GM19438 (cell line): Measurements from ENCODE around the gene C16orf89.
"Not testable (repeated sequence)": the region's sequence is repeated elsewhere in the genome, so short reads cannot be mapped to it uniquely, and the experiment has no call there.

Experiments
- ATAC-seq: cut with Tn5 transposase; IDR thresholded peaks from one replicate; pipeline ENCODE4 v1.9.1; 2021; ENCODE audit warnings: low read depth; ENCODE audit not compliant: unreplicated experiment

C16orf89 gene

GRCh38 chr16:5065813-5066212 lies at the start of gene C16orf89:
Gene C16orf89, minus strand, starts transcription at chr16:5065956. Its CDS starts 48 bp downstream, at chr16:5065908.
- ATAC-seq = no peak

GRCh38 chr16:5110933-5111332 lies 45.2 kb upstream of the C16orf89 start:
- ATAC-seq = not testable (repeated sequence)

DNA sequence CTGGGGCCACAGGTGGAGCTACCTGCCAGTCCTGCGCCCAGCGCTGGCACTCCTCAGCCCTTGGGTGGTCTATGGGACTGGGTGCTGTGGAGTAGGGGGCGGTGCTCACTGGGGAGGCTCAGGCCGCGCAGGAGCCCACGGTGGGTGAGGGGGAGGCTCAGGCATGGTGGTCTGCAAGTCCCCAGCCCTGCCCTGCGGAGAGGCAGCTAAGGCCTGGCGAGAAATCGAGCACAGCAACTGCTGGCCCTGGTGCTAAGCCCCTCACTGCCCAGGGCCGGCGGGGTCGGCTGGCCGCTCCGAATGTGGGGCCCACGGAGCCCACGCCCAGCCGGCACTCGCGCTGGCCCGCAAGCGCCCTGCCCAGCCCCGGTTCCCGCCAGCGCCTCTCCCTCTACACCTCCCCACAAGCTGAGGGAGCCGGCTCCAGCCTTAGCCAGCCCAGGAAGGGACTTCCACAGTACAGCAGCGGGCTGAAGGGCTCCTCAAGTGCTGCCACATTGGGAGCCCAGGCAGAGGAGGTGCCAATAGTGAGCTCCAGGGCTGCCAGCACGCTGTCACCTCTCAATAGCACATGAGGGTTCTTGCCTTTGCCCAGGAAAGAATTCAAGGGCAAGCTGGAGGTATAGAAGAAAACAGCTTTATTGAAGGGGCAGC lies 42.9 kb upstream of the C16orf89 start:
- no peak for ATAC-seq

DNA sequence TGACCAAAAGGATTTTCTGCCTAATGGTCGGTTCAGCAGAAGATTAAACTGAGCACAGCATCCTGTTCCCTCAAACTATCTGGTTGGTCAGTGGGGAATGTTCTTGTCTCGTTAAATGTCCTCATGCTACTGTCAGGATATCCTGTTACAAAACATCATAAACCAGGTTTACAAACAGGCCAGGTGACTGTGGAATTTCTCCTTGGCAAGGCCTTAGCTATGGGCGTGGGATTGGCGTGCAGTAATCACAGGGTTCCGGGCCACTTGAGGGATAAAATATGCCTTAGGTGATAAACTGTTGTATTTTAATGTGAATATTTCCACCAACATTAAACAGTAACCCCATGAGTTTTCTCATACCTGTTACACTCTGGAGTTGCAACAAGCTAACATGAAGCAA lies 39.3 kb upstream of the C16orf89 start:
- not testable (repeated sequence) for ATAC-seq

GRCh38 chr16:5103296-5104032 lies 37.7 kb upstream of the C16orf89 start:
- not testable (repeated sequence) for ATAC-seq

GRCh38 chr16:5099174-5099573 lies 33.4 kb upstream of the C16orf89 start:
- ATAC-seq = not testable (repeated sequence)

GRCh38 chr16:5098221-5099159 lies 32.7 kb upstream of the C16orf89 start:
- ATAC-seq = not testable (repeated sequence)

- ATAC-seq = peak; percentile 97
These were observed 31.9 kb upstream of the C16orf89 start, which contains the start of gene EEF2KMT for GRCh38 chr16:5097470-5098220. Gene EEF2KMT, minus strand, starts transcription at chr16:5097795. Its CDS starts 56 bp downstream, at chr16:5097739.

DNA sequence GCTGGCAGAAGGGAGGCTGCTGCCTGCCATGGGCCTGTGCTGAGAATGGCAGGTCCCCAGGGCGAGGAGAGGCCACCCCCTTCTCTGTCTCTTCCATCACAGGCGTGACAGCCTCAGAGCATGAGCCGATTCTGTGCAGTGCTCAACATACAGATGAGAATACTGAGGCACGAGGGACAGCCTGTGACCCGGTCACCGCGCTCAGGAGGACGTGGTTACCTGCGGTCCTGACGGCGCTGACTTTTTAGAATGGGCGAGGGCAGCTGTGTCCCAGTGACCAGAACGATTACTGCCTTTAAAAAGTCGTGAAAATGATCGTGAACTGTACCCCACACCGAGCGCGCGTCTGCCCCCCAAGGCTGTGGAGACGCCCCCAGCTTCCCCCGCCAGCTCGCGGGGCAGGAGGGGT lies 31.3 kb upstream of the C16orf89 start:
- not testable (repeated sequence) for ATAC-seq

- ATAC-seq = not testable (repeated sequence)
These were observed 30.8 kb upstream of the C16orf89 start for GRCh38 chr16:5096437-5097060.

GRCh38 chr16:5095145-5095830 lies 29.5 kb upstream of the C16orf89 start:
- not testable (repeated sequence) for ATAC-seq

DNA sequence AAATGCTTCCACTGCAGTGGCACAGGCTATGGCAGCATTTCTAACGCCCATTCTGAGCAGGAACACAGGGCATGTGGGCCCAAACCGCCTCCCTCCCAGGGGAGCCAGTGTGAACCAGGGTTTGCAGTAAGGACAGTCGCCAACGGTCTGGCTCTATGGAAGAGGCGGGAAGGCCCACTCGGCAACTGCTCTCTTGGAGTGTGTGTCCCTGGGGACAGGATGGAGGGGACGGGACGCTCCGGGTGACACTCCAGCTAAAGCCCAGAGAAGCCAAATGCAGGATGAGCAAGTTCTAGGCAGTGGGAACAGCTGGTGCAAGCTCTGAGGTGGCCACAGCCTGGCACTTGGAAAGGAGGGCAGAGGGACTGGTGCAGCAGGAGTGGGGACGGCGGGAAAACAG lies 28.0 kb upstream of the C16orf89 start:
- not testable (repeated sequence) for ATAC-seq

GRCh38 chr16:5093081-5093480 lies 27.3 kb upstream of the C16orf89 start:
- ATAC-seq = not testable (repeated sequence)

GRCh38 chr16:5090592-5090991 lies 24.8 kb upstream of the C16orf89 start:
- not testable (repeated sequence) for ATAC-seq

- ATAC-seq = not testable (repeated sequence)
These were observed 24.3 kb upstream of the C16orf89 start for GRCh38 chr16:5089911-5090555.

DNA sequence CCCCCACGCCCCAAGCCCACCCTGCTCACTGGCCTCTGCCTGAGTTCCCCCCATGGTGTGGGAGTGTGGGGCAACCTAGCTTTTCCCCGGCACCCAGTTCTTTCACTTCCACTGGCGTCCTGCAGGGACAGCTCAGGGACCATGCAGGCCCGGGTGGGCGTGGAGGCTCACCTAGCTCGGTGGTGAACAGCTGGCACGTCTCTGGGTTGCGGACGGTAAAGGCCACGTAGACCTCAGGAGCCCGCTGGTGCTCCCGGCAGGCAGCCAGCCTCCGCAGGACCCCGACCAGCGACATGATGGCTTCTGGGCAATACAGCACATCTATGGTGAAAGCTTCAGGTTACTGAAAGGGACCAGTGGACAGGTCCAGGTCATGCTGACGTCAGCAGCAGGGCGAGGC lies 23.2 kb upstream of the C16orf89 start:
- ATAC-seq = not testable (repeated sequence)

GRCh38 chr16:5088086-5088790 lies 22.5 kb upstream of the C16orf89 start:
- ATAC-seq = not testable (repeated sequence)

DNA sequence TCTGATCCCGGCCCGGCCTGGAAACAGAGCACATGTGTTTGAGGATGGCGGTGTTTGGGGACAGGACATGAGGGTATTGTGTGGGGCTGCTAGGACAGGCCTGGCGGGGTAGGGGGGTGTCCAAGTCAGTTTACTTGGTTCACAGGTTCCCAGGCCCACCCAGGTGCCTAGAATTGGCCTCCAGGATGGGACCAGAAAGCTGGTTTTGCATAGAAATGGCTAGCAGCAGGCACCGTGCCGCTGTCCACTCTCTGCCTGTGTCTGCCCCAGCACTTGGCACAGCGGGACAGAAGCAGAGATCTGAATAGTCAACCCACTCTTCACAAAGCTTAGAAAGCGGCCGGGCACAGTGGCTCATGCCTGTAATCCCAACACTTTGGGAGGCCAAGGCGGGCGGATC lies 20.0 kb upstream of the C16orf89 start:
- ATAC-seq = not testable (repeated sequence)
